HepG2 (cell line): Measurements from ENCODE around the gene HEXD. TPM values are rescaled to one million over a fixed set of nuclear protein-coding genes. Genes with fewer than 3 reads are reported as not detected.
A peak's percentile ranks its signal among the peaks of the same experiment; 100 is the strongest.

Experiments used
- ARID5B ChIP-seq: IDR thresholded peaks from 2 replicates; pipeline ENCODE4 v1.4.0; 2020; ENCODE audit warnings: mild to moderate bottlenecking, missing genetic modification reagents
- ELF4 ChIP-seq: sonication (generic); formaldehyde crosslinking; IDR thresholded peaks from 2 replicates; pipeline ENCODE4 v1.5.0; 2020; ENCODE audit warnings: missing genetic modification reagents, mild to moderate bottlenecking, moderate library complexity, borderline replicate concordance
- KDM1A ChIP-seq: IDR thresholded peaks from 2 replicates; pipeline ENCODE4 v1.6.1; 2016; ENCODE audit warnings: missing compliant biosample characterization
- MIER3 ChIP-seq: IDR thresholded peaks from 2 replicates; pipeline ENCODE4 v1.6.1; 2016; ENCODE audit warnings: missing compliant biosample characterization, borderline replicate concordance
- NR2C2 ChIP-seq: sonication (generic); formaldehyde crosslinking; IDR thresholded peaks from 2 replicates; pipeline ENCODE4 v1.4.0; 2020; ENCODE audit warnings: missing genetic modification reagents, mild to moderate bottlenecking, moderate library complexity, borderline replicate concordance
- ZFP37 ChIP-seq: sonication (generic); formaldehyde crosslinking; IDR thresholded peaks from 2 replicates; pipeline ENCODE4 v1.4.0; 2020; ENCODE audit warnings: missing genetic modification reagents, borderline replicate concordance
- ZNF232 ChIP-seq: sonication (generic); formaldehyde crosslinking; IDR thresholded peaks from 2 replicates; pipeline ENCODE4 v1.4.0; 2020; ENCODE audit warnings: missing genetic modification reagents, borderline replicate concordance
- ZNF251 ChIP-seq: sonication (generic); formaldehyde crosslinking; IDR thresholded peaks from 2 replicates; pipeline ENCODE4 v1.9.0; 2021; ENCODE audit warnings: mild to moderate bottlenecking, missing genetic modification reagents
- ZNF260 ChIP-seq: sonication (generic); formaldehyde crosslinking; IDR thresholded peaks from 2 replicates; pipeline ENCODE4 v1.4.0; 2020; ENCODE audit warnings: missing genetic modification reagents, low read depth, mild to moderate bottlenecking, borderline replicate concordance
- ZNF598 ChIP-seq: sonication (generic); formaldehyde crosslinking; IDR thresholded peaks from 2 replicates; pipeline ENCODE4 v1.5.1; 2020; ENCODE audit warnings: mild to moderate bottlenecking, missing genetic modification reagents, borderline replicate concordance
- ZNF83 ChIP-seq: sonication (generic); formaldehyde crosslinking; IDR thresholded peaks from 2 replicates; pipeline ENCODE4 v1.4.0; 2020; ENCODE audit warnings: missing genetic modification reagents, mild to moderate bottlenecking, borderline replicate concordance
- polyA plus RNA-seq, 8 experiments: library from polyadenylated mRNA; depleted of rRNA in 3 of 8; stranded (reverse) in 7 of 8; unstranded in 1 of 8; fragments of >200 nt; fragmentation: Illumina TruSeq in 4 of 8; extraction: Trizol in 4 of 8; gene quantifications; 2 replicates each; pipeline versions ENCODE4 v1.2.1 to v1.2.3, GENCODE V29; 2011 to 2016; ENCODE audit warnings: low read depth in 4 of 8, missing spikeins in 1 of 8, mixed read lengths in 1 of 8; ENCODE audit not compliant: insufficient read depth in 1 of 8
- total RNA-seq, 5 experiments: library from RNA; depleted of rRNA; stranded (reverse); fragments of >200 nt; fragmentation: Illumina TruSeq; extraction: Trizol; gene quantifications; 2 replicates each; pipeline ENCODE4 v1.2.3, GENCODE V29; 2016; ENCODE audit warnings: low read depth in 1 of 5
- TF ChIP-seq, protein P1 (sequence below): sonication (generic); formaldehyde crosslinking; IDR thresholded peaks from 2 replicates; pipeline ENCODE4 v1.8.1; 2023; ENCODE audit warnings: mild to moderate bottlenecking, missing genetic modification reagents
- TF ChIP-seq, protein P2 (sequence below): sonication (generic); formaldehyde crosslinking; IDR thresholded peaks from 2 replicates; pipeline ENCODE4 v1.4.0; 2020; ENCODE audit warnings: missing genetic modification reagents
- TF ChIP-seq, protein P3 (sequence below): sonication (generic); formaldehyde crosslinking; IDR thresholded peaks from 2 replicates; pipeline ENCODE4 v1.9.0; 2022; ENCODE audit warnings: low read depth, missing genetic modification reagents
- TF ChIP-seq, protein P4 (sequence below): sonication (generic); formaldehyde crosslinking; IDR thresholded peaks from 2 replicates; pipeline ENCODE4 v1.4.0; 2020; ENCODE audit warnings: missing genetic modification reagents

Gene HEXD
- total and polyA plus RNA-seq, 2 of the 13 experiments (the other 11 are each of a cell fraction or from before 2014, with no cell fraction given), result 22.3 to 41.8 TPM

GRCh38 chr17:82458179-82458884, 40.2 kb downstream of the HEXD start, which contains the start of gene NARF (continued):
- TF ChIP-seq ARID5B (CRISPR knock-in tag), result peak; percentile 65; the same call in 1 of the 2 replicates
- TF ChIP-seq, protein P1, sequence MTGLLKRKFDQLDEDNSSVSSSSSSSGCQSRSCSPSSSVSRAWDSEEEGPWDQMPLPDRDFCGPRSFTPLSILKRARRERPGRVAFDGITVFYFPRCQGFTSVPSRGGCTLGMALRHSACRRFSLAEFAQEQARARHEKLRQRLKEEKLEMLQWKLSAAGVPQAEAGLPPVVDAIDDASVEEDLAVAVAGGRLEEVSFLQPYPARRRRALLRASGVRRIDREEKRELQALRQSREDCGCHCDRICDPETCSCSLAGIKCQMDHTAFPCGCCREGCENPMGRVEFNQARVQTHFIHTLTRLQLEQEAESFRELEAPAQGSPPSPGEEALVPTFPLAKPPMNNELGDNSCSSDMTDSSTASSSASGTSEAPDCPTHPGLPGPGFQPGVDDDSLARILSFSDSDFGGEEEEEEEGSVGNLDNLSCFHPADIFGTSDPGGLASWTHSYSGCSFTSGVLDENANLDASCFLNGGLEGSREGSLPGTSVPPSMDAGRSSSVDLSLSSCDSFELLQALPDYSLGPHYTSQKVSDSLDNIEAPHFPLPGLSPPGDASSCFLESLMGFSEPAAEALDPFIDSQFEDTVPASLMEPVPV, result peak; percentile 84; the same call in 1 of the 2 replicates
- peak; percentile 64; the same call in 1 of the 2 replicates for TF ChIP-seq ZNF251 (CRISPR knock-in tag)
- peak; percentile 36; the same call in 1 of the 2 replicates for TF ChIP-seq MIER3 (CRISPR knock-in tag)
- TF ChIP-seq, protein P2, sequence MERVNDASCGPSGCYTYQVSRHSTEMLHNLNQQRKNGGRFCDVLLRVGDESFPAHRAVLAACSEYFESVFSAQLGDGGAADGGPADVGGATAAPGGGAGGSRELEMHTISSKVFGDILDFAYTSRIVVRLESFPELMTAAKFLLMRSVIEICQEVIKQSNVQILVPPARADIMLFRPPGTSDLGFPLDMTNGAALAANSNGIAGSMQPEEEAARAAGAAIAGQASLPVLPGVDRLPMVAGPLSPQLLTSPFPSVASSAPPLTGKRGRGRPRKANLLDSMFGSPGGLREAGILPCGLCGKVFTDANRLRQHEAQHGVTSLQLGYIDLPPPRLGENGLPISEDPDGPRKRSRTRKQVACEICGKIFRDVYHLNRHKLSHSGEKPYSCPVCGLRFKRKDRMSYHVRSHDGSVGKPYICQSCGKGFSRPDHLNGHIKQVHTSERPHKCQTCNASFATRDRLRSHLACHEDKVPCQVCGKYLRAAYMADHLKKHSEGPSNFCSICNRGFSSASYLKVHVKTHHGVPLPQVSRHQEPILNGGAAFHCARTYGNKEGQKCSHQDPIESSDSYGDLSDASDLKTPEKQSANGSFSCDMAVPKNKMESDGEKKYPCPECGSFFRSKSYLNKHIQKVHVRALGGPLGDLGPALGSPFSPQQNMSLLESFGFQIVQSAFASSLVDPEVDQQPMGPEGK (CRISPR knock-in tag), result peak; percentile 93
- peak; percentile 46; the same call in 1 of the 2 replicates for TF ChIP-seq ZNF83 (CRISPR knock-in tag)
- peak; percentile 64; the same call in 1 of the 2 replicates for TF ChIP-seq ZNF598 (CRISPR knock-in tag)
- TF ChIP-seq ZNF232 (CRISPR knock-in tag), result peak; percentile 84; the same call in 1 of the 2 replicates
- no peak for TF ChIP-seq ZFP37 (CRISPR knock-in tag)
- peak; percentile 96 for TF ChIP-seq ELF4 (CRISPR knock-in tag)
- TF ChIP-seq, protein P3, sequence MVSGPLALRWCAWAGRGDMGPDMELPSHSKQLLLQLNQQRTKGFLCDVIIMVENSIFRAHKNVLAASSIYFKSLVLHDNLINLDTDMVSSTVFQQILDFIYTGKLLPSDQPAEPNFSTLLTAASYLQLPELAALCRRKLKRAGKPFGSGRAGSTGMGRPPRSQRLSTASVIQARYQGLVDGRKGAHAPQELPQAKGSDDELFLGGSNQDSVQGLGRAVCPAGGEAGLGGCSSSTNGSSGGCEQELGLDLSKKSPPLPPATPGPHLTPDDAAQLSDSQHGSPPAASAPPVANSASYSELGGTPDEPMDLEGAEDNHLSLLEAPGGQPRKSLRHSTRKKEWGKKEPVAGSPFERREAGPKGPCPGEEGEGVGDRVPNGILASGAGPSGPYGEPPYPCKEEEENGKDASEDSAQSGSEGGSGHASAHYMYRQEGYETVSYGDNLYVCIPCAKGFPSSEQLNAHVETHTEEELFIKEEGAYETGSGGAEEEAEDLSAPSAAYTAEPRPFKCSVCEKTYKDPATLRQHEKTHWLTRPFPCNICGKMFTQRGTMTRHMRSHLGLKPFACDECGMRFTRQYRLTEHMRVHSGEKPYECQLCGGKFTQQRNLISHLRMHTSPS (CRISPR knock-in tag), result no peak
- TF ChIP-seq KDM1A (CRISPR knock-in tag), result no peak
- TF ChIP-seq, protein P4, sequence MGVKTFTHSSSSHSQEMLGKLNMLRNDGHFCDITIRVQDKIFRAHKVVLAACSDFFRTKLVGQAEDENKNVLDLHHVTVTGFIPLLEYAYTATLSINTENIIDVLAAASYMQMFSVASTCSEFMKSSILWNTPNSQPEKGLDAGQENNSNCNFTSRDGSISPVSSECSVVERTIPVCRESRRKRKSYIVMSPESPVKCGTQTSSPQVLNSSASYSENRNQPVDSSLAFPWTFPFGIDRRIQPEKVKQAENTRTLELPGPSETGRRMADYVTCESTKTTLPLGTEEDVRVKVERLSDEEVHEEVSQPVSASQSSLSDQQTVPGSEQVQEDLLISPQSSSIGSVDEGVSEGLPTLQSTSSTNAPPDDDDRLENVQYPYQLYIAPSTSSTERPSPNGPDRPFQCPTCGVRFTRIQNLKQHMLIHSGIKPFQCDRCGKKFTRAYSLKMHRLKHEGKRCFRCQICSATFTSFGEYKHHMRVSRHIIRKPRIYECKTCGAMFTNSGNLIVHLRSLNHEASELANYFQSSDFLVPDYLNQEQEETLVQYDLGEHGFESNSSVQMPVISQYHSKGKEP (CRISPR knock-in tag), result peak; percentile 42; the same call in 1 of the 2 replicates
- peak; percentile 75 for TF ChIP-seq NR2C2
- 0 out of 2 replicates have a peak, but pooled peaks have one; percentile 80 for TF ChIP-seq ZNF260 (CRISPR knock-in tag)
